Neural progenitor cell (in vitro differentiated cells): ENCODE results near the gene TUB.

ENCODE experiments used
- CTCF ChIP-seq: fragments of 200-600 bp; sonication (generic); IDR thresholded peaks from 2 replicates; pipeline ENCODE4 v1.5.1; 2017; ENCODE audit warnings: antibody characterized with exemption, mild to moderate bottlenecking
- EZH2phosphoT487 ChIP-seq: fragments of 200-600 bp; sonication (generic); IDR thresholded peaks from 2 replicates; pipeline ENCODE4 v1.6.1; 2017; ENCODE audit warnings: antibody characterized with exemption

GRCh38 chr11:8138526-8138925, 57.5 kb downstream of the TUB start:
- TF ChIP-seq CTCF (no peak), EZH2phosphoT487 (no peak)
